Measurements from ENCODE around the gene UBE2J2.
A peak's percentile ranks its signal among the peaks of the same experiment; 100 is the strongest.

The UBE2J2 gene

GRCh38 chr1:1309251-1310108, 35.8 kb upstream of the UBE2J2 start:
- DNase-seq, result no peak

GRCh38 chr1:1308756-1309250, 35.1 kb upstream of the UBE2J2 start:
- DNase-seq, result no peak

GRCh38 chr1:1307923-1308755, 34.5 kb upstream of the UBE2J2 start, which contains the start of the genes ACAP3 and PUSL1:
Gene ACAP3, minus strand, starts transcription at chr1:1307930. Its CDS starts 115 bp downstream, at chr1:1307815.
Gene PUSL1, plus strand, starts transcription at chr1:1308597. Its CDS starts 47 bp downstream, at chr1:1308644.
- peak; percentile 55 for DNase-seq

GRCh38 chr1:1307261-1307922, 33.7 kb upstream of the UBE2J2 start:
- no peak for DNase-seq

- no peak for DNase-seq
Observed at GRCh38 chr1:1306661-1307260, 33.1 kb upstream of the UBE2J2 start.

- DNase-seq, result no peak
Observed at GRCh38 chr1:1306070-1306660, 32.5 kb upstream of the UBE2J2 start.

- no peak for DNase-seq
Observed at GRCh38 chr1:1305300-1306069, 31.8 kb upstream of the UBE2J2 start.

- DNase-seq, result no peak
Observed at GRCh38 chr1:1304331-1305299, 31.0 kb upstream of the UBE2J2 start.

- DNase-seq, result no peak
Observed at GRCh38 chr1:1303736-1304135, 30.1 kb upstream of the UBE2J2 start.

- DNase-seq, result no peak
Observed at GRCh38 chr1:1302951-1303509, 29.4 kb upstream of the UBE2J2 start.

GRCh38 chr1:1302006-1302430, 28.4 kb upstream of the UBE2J2 start:
- no peak for DNase-seq

GRCh38 chr1:1300352-1300739, 26.7 kb upstream of the UBE2J2 start:
- DNase-seq, result no peak

GRCh38 chr1:1299686-1300351, 26.2 kb upstream of the UBE2J2 start:
- no peak for DNase-seq

GRCh38 chr1:1298861-1299685, 25.4 kb upstream of the UBE2J2 start:
- DNase-seq, result no peak

- DNase-seq, result no peak
Observed at GRCh38 chr1:1297802-1298424, 24.3 kb upstream of the UBE2J2 start.

- no peak for DNase-seq
Observed at GRCh38 chr1:1296070-1297061, 22.7 kb upstream of the UBE2J2 start.
